ENCODE data around the gene PLCB1.

PLCB1 gene

DNA sequence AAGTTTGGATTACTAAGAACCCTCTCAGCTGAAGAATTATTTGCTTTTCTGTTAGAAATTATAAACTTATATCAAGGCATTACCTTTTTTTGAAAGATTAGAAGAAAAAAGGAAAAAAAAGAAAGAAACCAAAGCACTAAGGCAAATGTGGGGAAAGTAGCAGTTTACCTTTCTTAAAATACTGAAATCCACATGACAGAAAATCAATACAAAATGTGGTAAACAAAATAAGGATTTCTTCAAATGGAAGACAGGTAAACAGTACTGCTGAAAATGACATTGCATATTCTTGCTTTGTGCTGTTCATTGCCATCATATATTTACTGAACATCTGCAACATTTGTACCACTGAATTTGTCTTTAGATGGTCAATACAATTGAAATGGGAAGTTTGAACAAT lies 525.6 kb downstream of the PLCB1 start:
- DNase-seq (ENCODE audit: low read depth, low spot score): no peak

- DNase-seq (ENCODE audit: low read depth, low spot score): no peak
These were observed 526.0 kb downstream of the PLCB1 start for GRCh38 chr20:8658103-8658502.

DNA sequence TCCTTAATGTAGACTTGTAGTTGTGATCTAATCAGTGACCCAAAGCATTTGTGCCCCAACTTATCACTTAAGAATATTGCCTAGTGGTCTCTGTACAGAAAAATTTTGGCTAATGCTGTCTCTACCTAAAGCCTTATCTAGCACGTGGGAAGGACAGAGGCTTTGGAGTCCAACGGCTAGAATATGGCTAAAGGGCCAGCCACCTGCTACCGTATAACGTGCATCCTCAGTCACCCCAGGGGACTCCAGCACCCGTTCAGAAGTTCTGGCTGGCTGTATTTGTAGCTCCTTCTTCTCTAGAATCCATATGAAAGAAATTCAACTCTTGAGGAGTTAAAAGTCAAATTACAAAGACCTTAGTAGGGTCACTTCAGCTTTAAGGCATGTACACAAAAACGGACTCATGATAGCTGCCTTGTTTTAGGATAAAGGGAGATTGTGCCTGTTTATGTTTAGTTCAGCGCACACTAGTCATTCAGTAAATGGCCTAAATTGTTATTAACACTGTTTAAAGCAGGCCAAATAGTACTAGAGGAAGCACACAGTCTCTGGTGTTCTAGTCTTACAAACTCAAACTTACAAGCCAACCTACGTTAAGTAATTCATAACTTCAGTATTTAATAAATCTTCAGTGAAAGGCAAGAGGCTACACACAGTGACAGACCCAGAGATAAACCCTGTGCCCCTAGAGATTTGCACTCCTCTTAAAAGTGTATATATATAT lies 529.3 kb downstream of the PLCB1 start:
- no peak for DNase-seq (ENCODE audit: low read depth, low spot score)

- no peak for DNase-seq (ENCODE audit: low read depth, low spot score)
These were observed 530.4 kb downstream of the PLCB1 start for GRCh38 chr20:8662433-8662954.

DNA sequence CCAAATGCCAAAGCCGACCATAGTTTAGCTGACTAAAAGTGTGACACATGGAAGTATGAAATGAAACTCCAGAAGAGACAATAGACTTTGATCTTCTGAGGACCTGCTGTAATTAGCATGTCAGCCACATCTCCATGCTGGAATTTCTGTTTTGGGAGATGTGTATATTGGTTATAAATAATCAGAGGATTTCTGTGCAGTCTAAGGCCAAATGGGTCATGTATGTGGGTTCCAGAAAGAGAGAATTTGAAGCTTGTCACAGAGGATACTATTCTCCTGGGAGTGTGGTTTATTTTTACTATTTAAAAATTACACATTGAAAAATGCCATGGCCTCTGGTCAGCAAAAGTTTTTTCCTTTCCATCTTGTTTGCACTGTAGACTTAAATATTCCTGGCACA lies 531.4 kb downstream of the PLCB1 start:
- no peak for DNase-seq (ENCODE audit: low read depth, low spot score)

DNA sequence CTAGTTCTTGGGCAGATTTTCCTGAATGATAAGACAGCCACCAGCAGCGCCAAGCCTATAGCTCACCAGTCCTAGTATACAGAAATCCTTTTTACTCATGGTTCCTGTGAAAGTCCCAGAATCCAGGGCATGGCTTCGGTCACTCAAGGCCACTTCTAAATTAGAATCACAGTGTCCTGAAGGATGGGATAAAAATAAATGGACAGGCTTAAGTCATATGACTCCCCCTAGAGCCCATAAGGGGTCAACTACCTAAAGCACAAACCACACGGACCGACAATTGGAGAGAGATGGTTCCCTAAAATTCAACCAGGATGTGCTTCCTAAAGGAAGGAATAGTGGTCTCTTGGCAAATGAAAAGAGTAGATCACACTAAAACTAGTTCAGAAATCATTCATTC lies 532.7 kb downstream of the PLCB1 start:
- DNase-seq (ENCODE audit: low read depth, low spot score): no peak

DNA sequence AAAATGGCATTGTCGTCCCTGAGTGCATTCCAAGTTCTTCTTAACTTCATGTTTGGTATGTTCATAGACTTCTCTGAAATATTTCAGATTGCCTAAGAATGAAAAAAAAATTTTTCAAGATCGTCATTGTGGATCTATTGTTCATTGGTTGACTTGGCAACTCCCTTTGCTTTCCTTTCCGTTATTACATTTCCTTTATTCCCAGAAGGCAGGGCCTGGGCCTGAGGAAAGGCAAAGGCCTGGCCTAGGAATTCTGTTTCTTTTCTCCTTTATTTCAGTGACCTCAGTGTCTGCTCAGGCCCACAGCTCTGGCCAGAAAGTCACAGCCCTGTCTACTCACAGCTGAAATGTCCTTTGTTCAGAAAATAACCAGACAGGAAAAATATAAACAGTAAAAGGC lies 535.2 kb downstream of the PLCB1 start:
- DNase-seq (ENCODE audit: low read depth, low spot score): no peak

- DNase-seq (ENCODE audit: low read depth, low spot score): no peak
These were observed 538.3 kb downstream of the PLCB1 start for GRCh38 chr20:8670207-8670892.

DNA sequence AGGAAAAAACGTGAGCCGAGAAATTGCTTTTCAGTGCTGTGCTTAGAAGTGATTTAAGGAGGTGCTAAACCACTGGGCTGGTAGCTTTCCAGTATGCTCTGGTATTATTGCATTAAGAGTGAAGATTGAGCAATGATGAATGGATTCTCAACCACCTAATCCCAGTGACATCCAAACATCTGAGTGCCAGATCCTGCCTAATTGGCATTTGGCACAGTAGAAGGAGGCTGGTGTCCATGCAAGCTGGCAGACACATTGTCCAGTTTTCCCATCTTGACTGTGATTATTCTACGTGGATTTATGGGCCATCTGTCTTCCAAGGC lies 538.8 kb downstream of the PLCB1 start:
- no peak for DNase-seq (ENCODE audit: low read depth, low spot score)

DNA sequence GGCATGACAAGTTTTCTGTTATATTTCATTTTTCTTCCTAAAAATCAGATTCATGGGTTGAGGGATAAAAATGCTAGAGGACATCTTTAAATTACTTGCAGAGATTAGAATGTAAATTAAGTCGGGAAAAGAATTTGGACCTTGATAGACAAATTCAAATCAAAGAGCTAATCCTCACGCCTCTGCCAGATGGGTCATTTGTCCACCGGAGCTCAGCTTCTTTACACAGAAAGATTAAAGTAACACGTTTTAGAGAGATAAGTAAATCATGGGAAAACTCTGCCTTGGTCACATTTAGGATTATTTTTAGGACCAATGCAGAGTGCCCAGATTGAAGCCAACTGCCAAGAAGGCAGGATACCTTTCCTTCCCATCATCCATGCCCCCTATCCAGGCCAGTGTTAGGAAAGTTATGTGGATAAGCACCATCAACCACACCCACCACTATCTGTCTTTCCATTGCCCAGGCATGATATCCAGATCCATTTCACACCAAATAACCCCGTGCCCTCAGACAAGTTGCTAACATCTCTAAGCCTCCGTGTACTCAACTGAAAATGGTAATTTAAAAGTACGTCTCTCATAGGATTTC lies 539.4 kb downstream of the PLCB1 start:
- DNase-seq (ENCODE audit: low read depth, low spot score): no peak

DNA sequence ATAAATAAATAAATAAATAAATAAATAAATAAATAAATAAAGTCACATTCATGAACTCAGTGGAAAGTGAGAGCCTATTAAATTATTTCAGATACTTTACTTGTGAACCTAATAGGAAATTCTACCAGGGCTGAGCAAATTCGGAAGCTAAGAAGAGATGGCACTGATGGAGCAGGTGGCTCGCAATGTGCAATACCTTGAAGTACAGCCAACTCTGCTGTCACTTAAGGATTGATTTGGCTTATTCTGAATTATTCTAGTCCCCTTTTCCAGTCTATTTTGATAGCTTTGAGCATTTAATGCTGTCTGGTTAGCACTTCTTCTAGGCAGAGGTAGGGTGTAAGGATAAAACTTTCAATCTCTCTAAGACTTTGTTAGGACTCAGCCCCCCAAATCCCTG lies 541.0 kb downstream of the PLCB1 start:
- no peak for DNase-seq (ENCODE audit: low read depth, low spot score)

GRCh38 chr20:8675896-8676295 lies 543.8 kb downstream of the PLCB1 start:
- no peak for DNase-seq (ENCODE audit: low read depth, low spot score)

DNA sequence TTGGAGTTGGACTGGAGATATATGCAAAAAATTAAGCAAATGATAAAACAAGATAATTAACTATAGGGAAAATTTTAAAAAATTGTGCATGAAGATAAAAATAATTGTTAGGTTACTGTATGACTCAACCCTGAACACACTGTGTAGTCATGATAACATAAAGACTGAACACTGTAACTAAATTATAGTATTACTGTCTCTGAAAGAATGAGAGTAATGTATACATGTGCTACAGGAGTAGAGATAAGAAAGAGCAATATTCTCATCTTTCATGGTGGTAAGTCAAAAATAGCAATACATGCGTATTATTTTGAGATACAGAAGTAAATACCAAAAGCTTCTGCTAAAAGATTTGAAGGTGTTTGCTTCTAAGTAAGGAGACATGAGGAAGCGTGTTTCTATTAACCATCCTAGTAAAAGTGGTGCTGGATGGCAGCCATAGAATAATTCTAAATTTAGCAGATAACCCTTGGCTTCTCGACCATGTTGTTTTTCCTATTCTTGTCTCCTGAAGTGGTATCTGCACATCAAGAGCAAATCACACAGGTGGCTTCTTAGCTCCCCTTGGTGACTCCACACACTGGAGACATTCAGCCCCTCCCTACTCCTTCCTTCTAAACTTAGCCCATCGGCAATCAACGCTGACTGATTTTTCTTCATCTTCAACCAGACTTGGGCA lies 546.2 kb downstream of the PLCB1 start:
- DNase-seq (ENCODE audit: low read depth, low spot score): no peak

DNA sequence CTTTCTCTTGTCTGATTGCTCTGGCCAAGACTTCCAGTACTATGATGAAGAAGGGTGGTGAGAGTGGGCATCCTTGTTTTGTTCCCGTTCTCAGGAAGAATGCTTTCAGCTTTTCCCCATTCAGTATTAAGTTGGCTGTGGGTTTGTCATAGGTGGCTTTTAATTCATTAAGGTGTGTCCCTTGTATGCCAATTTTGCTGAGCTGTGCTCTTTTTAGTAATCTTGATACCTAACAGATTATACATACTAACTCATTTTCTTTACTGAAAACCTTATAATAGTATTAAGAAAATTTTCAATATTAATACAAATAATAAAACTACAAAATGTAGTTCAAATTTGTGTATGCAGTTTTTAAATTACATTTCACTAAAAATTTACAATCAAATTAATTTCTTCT lies 557.3 kb downstream of the PLCB1 start:
- no peak for DNase-seq (ENCODE audit: low read depth, low spot score)

DNA sequence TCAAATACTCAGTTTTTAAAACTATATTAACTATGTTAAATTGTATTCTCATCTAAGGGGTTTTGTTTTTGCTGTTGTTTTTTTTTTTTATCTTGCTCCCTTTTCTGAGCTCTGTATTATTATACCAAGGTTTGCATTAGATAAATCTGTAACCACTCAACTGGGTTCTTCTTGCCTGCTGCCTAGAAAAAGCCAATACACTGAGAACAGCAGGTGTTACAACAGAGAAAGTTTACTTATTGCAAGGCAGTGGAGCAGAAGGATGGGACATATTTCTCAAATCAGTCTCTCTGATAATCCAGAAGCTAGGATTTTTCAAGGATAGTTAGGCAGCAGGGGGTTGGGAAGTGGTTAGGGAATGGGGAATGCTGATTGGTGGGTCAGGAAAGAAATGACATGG lies 558.0 kb downstream of the PLCB1 start:
- DNase-seq (ENCODE audit: low read depth, low spot score): no peak

DNA sequence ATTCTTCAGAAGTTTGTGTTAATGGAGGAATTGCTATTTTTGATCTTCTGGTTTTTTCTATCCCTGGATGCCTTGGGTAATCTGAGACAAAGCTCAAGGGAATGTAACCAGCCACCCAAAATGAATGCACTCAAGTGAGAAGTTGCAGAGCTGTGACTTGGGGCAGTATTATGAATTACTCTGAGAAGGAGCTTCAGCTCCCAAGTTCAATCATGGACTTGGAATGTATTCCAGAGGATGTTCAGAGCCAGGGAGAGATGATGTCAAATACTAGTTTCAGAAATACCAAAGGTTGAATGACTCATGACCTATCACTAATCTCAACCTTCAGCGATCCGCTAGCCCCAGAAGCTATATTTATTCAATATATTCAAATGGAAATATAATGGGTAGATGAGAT lies 561.6 kb downstream of the PLCB1 start:
- no peak for DNase-seq (ENCODE audit: low read depth, low spot score)

GRCh38 chr20:8700756-8701155 lies 568.7 kb downstream of the PLCB1 start:
- no peak for DNase-seq (ENCODE audit: low read depth, low spot score)

DNA sequence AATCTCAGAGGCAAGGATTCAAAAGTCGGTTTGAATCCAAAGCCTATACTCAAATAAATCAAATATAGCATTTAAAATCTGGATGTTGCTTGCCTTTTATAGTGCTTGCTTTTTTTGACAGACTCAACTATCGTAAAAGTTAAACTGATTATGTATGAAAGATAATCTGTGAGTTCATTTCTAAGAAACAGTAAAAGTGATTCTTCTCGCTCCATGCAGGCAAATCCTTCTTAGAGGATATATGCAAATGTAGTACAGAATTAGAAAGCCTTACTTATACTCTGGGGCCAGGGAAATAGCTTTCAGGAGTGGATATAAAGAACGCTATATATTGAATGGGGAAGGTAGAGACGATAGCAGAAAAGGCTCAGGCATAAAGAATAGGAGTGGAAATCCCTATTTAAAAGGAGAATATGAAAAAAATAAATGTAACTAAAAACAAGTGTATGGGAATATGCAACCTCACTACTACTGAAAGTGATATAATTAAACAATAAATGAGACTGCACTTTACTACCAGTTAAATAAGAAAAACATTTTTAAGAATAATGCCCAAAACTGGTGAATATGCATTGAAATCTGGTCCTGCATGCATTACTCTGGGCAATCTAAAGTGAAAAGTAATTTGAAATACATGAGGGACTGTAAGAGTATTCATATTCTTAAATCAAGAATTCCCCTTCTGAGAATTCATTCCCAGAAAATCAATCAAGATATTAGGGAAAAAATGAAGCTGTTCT lies 575.1 kb downstream of the PLCB1 start:
- no peak for DNase-seq (ENCODE audit: low read depth, low spot score)

DNA sequence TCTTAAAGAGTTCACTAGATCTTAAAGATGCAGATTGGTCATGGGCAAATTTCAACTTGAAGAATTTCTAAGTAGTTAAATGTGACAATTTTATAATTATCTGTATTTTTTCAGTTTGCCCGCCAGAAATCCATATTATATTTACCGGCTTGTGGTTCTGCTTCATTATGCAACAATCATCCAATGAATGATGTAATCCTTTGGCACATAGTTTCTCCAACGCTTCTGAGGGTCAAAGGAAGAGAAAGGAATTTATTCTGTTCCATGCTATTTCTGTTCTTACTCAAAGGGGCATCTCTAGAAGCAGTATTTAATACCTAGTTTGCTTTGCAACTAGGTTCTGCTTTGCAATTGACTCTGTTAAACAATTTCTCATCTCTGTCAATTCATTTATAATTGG lies 577.6 kb downstream of the PLCB1 start:
- DNase-seq (ENCODE audit: low read depth, low spot score): no peak

GRCh38 chr20:8711501-8711900 lies 579.4 kb downstream of the PLCB1 start:
- DNase-seq (ENCODE audit: low read depth, low spot score): no peak

DNA sequence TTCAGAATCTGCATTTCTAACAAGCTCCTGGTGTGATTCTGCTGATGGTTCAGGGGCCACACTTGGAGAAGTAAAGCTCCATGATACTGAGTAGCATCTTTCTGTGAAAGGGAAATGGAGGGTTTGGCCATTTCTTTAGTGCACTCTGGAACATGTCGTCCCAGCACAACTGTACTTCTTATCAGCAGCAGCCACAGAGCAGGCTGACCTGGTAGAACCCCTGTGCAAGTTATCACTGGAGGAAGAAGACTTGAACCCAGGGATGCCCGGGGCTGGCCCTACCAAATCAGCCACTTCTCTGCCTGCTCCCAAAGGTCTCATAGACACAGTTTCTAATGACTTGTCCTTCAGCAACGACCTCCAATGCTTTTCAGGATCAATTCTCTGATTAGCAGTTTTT lies 582.1 kb downstream of the PLCB1 start:
- DNase-seq (ENCODE audit: low read depth, low spot score): no peak

- DNase-seq (ENCODE audit: low read depth, low spot score): no peak
These were observed 586.2 kb downstream of the PLCB1 start for GRCh38 chr20:8718279-8718678.

All from iPS DF 19.7 (cell line).